Measurements from ENCODE around the gene FGF8.

The FGF8 gene

GRCh38 chr10:101775273-101776160 is at the start of gene FGF8:
Gene FGF8, minus strand, starts transcription at chr10:101776114. Its CDS starts 214 bp downstream, at chr10:101775900.
- TF ChIP-seq EZH2phosphoT487 (IDR thresholded peaks at IDR 0.05; ENCODE audit: low read depth) (no peak), CTCF (IDR thresholded peaks at IDR 0.05; ENCODE audit: low read depth, low read length) (no peak)
- H3K4me2 ChIP-seq (ENCODE audit: low read length) = no peak within 1 kb of the TSS
- H3K4me3 ChIP-seq (ENCODE audit: low read length) = no peak within 1 kb of the TSS
- H3K27me3 ChIP-seq (ENCODE audit: low read depth, low read length) = no peaks in the 10 kb centered on the region
- H4K20me1 ChIP-seq (ENCODE audit: insufficient read depth, low read length) = no peaks in the 10 kb centered on the region
- H3K9ac ChIP-seq (ENCODE audit: low read length) = no peak within 1 kb of the TSS
- H2AFZ ChIP-seq (ENCODE audit: low read depth, low read length) = no peak within 1 kb of the TSS
- H3K79me2 ChIP-seq (ENCODE audit: low read length) = no peaks in the 10 kb centered on the region
- no peaks in the 10 kb centered on the region for H3K36me3 ChIP-seq (replicated peaks; ENCODE audit: low read depth, low read length)
- no peaks in the 10 kb centered on the region for H3K9me3 ChIP-seq (ENCODE audit: insufficient read depth, low read length)
- peaks cover 22% of the 10 kb centered on the region for H3K4me1 ChIP-seq (ENCODE audit: low read length)
- H3K27ac ChIP-seq (ENCODE audit: low read length) = no peak within 1 kb of the TSS

- no peak for TF ChIP-seq CTCF (IDR thresholded peaks at IDR 0.05; ENCODE audit: low read depth, low read length)
- TF ChIP-seq EZH2phosphoT487 (IDR thresholded peaks at IDR 0.05; ENCODE audit: low read depth) = no peak
- no peaks in the 10 kb centered on the region; the same call in 1 of the 2 replicates for H3K4me1 ChIP-seq (ENCODE audit: low read length)
- no peak overlapping the region for H3K4me2 ChIP-seq (ENCODE audit: low read length)
- no peak overlapping the region for H3K4me3 ChIP-seq (ENCODE audit: low read length)
- H3K27ac ChIP-seq (ENCODE audit: low read length) = no peak overlapping the region
- H3K27me3 ChIP-seq (ENCODE audit: low read depth, low read length) = no peaks in the 10 kb centered on the region
- no peaks in the 10 kb centered on the region for H3K9me3 ChIP-seq (ENCODE audit: insufficient read depth, low read length)
- H4K20me1 ChIP-seq (ENCODE audit: insufficient read depth, low read length) = no peaks in the 10 kb centered on the region
- H3K9ac ChIP-seq (ENCODE audit: low read length) = no peak overlapping the region
- no peaks in the 10 kb centered on the region; the same call in 1 of the 2 replicates for H3K79me2 ChIP-seq (ENCODE audit: low read length)
- H2AFZ ChIP-seq (ENCODE audit: low read depth, low read length) = no peak overlapping the region
- no peaks in the 10 kb centered on the region for H3K36me3 ChIP-seq (replicated peaks; ENCODE audit: low read depth, low read length)
Measured at GRCh38 chr10:101824736-101825135, 48.8 kb upstream of the FGF8 start.

- H3K4me3 ChIP-seq (ENCODE audit: low read length) = peak overlapping the region; percentile 92
- H4K20me1 ChIP-seq (ENCODE audit: insufficient read depth, low read length) = peaks cover 32% of the 10 kb centered on the region
- peak overlapping the region; percentile 95 for H3K4me2 ChIP-seq (ENCODE audit: low read length)
- H2AFZ ChIP-seq (ENCODE audit: low read depth, low read length) = peak overlapping the region; percentile 79
- H3K27me3 ChIP-seq (ENCODE audit: low read depth, low read length) = no peaks in the 10 kb centered on the region
- H3K79me2 ChIP-seq (ENCODE audit: low read length) = peaks cover 49% of the 10 kb centered on the region
- no peaks in the 10 kb centered on the region for H3K9me3 ChIP-seq (ENCODE audit: insufficient read depth, low read length)
- TF ChIP-seq CTCF (IDR thresholded peaks at IDR 0.05; ENCODE audit: low read depth, low read length) (no peak), EZH2phosphoT487 (IDR thresholded peaks at IDR 0.05; ENCODE audit: low read depth) (no peak)
- no peaks in the 10 kb centered on the region for H3K36me3 ChIP-seq (replicated peaks; ENCODE audit: low read depth, low read length)
- peak overlapping the region; percentile 83 for H3K9ac ChIP-seq (ENCODE audit: low read length)
- H3K4me1 ChIP-seq (ENCODE audit: low read length) = peaks cover 18% of the 10 kb centered on the region
- H3K27ac ChIP-seq (ENCODE audit: low read length) = peak overlapping the region; percentile 65
Measured at GRCh38 chr10:101818872-101819633, 43.1 kb upstream of the FGF8 start.
